Activated naive CD4-positive, alpha-beta T cell treated with Interleukin-2 at 50 U/mL for 16 hours (primary cell): ENCODE results near the gene LCP1.

ENCODE experiments used
- DNase-seq: peaks from one replicate; pipeline ENCODE4 v3.0.0-alpha.2; 2020

Gene LCP1

GRCh38 chr13:46126056-46126455, 55.9 kb downstream of the LCP1 start:
- DNase-seq = no peak

DNA sequence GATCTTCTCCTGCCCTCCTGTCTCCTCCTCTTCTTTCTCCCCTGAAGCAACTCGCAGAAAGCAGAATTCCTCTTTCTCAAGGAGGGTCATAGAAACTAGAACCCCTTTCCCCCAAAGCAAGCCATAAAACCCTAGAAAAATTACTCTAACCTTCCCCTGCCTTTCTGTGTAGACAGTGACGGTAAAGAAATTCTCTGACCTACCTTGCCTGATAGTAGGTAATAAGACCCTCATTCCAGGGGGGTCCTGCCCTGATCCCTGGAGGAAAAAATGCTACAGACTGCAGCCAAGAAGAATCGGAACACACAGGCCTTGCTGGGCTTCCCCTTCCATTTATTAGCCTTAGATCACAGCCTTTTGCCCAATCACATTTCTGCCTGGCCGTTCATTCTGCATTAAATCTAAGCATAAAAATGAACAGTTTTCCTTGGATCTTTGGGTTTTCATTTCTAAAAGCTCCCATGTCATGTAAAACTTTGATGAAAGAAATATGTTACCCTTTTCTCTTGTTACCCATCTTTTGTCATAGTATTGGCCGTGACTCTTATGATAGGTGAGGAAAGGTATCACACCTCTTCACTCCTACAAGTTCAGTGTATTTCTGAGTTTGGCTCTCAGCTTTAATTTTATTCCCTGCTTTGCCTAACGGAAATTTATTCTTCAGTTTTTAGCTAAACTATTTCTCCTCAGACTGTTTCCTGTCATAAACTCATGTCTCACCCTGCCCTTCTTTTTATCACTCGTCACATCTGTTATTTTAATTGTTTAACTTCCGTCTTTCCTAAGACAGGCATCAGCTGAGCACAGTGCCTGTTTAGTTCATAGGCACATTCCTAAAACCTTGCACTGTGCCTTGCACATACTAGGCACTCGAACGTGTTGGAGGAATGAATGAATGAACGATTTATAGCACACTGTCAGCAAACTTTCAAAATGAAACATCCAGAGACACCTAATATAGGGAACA, 56.7 kb downstream of the LCP1 start:
- DNase-seq = no peak

DNA sequence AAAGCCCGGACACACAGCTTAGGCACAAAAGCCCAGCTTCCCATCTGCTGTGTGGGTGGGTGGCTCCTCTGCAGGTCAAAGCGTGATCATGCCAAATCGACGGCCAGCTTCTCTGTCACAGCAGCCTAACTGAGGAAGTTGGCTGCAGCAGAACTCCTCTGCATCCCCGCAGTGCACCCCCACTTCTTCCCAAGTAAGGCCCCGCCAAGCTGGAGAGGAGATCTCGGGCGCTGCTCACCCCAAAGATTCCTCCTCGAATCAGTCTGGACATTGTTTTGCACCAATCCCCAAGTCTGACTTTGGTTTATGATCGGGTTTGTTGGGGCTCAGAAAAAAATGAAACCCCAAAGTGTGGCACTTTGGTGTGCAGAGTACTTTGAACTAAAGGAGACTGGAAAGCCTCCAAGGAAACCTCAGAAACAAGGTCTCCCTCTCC, 57.4 kb downstream of the LCP1 start:
- peak; percentile 22 for DNase-seq

DNA sequence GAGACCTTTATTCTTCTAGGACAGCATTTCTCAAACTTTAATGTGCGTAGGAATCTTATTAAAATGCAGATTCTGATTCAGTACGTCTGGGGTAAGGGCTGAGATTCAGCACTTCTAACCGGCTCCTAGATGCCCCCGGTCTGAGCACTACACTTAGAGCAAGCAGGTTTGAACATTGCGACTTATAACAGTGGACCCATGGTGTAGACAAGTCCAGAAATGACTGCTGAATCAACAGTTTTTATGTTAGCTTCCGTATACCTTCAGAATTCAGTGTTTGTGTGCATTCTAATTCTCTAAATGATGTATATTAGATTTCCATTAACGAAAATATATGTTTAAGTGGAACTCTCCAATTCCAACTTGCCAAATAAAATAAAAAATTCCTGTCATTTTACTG, 59.7 kb downstream of the LCP1 start:
- no peak for DNase-seq

DNA sequence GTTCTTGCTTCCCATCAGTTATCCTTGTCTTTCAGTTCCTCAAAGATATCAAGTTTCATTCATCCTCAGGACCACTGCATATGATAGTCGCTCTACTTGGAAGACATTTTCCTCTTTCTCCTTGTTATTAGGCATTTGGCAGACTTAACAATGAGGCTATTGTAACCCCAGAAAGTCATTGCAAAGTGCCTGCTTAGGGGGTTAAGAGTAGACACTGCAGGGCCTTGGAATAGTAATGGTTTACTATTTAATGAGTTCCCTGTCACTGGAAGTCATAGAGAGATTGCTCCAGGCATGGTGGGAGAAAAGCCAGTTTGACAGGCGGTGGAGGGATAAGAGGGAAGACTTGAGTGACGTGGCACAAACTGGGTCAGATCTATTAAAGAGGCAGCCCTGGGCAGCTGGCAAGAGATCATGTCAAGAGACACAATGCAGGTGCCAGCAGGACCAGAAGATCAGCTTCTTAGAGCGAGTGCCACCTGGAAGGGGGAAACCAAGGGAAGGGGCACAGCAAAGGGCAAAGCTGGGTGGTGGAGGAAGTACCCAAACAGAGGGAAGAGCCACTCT, 60.3 kb downstream of the LCP1 start:
- DNase-seq = no peak

GRCh38 chr13:46121033-46121432, 60.9 kb downstream of the LCP1 start:
- DNase-seq = no peak

DNA sequence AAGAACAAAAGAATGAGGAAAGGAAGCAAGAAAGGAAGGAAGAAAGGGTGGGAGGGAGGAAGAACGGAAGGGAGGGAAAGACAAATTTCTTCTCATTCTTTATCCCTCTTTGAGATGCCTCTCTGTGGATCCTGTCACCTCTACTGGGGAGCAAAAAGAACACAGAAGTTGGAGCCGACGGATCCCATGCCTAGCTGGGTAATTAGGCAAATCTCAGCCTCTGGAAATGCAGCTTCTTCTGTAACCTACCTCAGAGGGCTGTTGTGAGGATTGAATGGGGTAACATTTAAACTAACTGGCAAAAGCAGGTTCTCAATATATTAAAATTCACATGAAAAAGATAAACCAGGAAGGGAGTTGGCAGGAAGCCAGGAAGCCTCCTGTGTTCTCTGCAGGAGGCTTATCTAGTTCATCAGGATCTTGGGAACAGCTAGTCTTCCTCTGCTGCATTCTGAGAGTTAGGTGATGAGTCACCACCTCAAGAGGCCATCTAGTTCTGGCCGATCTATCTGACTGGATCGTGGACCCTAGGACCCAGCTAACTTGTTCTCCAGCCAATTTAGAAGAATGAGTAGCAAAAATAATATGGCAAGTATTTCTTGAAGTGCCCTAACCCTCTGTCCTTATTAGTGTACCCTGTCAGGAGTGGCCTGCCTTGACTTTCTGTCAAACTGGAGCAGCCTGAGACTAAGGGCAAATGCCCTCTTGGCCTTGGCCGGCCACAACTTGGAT, 61.9 kb downstream of the LCP1 start:
- no peak for DNase-seq

DNA sequence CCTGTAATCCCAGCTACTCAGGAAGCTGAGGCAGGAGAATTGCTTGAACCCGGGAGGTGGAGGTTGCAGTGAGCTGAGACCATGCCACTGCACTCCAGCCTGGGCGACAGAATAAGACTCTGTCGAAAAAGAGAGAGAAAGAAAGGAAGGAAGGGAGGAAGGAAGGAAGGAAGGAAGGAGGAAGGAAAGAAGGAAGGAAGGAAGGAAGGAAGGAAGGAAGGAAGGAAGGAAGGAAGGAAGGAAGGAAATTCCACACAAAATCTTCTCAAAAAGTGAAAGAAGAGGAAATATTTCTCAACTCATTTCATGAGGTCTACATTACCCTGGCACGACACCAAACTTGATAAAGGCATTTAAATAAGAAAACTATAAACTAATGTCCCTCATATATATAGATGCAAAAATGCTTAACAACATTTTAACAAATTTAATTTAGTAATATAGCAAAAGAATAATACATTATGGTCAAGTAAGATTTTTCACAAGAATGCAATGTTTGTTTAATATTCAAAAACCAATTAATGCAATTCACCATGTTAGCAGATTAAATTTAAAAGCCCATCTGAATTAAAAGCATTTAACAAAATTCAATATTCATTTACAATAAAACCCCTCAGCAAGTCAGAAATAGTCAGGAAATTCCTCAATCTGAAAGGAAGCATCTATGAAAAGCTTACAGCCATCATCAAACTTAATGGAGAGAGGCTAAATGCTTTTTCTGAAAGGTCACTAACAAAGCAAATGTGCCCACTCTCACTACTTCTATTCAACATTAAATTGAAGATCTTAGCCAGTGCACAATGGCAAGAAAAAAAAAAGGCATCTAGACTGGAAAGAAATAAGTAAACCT, 65.1 kb downstream of the LCP1 start:
- no peak for DNase-seq

DNA sequence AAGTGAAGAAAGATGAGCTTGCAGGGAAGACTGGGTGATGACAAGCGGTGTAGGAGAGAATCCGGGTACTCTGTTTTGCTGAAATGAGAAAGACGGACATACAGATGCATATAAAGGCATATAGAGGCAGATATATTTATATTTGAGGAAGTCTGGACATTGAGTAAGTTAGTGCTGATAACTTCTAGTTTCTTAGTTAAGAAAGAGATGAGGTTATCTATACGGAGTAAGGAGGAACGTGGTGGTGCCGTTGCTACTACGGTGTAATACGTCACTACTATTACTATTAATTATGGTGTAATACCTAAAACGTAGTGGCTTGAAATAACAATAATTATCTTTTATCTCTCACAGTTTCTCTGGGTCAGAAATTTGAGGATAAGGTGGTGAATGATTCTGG, 67.4 kb downstream of the LCP1 start:
- no peak for DNase-seq

- no peak for DNase-seq
These were observed 68.4 kb downstream of the LCP1 start for GRCh38 chr13:46113596-46113995.

DNA sequence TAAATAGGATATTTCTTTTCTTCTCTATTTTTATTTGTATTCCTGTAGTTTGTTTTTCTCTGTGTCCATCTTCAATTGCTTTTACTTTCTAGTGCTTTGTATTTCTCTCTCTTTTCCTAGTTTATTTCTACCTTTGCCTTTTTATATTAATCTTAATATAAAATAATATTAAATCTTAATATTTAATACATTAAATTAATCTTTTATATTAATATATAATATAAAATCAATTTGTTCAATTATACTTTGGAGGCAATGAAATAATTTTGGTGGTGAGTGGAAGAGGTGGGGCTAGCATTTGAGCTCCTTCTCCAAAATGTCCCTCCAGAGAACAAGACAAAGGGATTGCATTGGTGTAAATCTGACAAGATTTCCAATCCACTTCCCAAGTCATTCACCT, 70.8 kb downstream of the LCP1 start:
- no peak for DNase-seq

DNA sequence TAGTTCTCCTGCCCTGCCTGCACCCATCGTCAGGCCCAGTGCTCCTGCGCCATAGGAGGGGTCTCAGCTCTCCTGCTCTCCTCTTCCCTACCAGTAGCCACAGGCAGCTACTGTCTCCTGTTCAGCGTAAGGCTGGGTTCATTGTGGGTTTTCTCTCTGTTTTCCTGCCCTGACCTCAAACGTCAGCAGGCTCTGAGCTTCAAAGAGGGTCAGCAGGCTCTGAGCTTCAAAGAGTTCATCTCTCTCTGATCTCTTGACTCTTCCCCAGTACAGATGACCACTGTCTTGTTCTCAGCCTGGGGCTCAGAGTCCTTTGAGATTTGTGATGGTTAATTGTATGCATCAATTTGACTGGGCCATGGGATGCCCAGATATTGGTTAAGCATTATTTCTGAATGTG, 72.5 kb downstream of the LCP1 start:
- no peak for DNase-seq

- no peak for DNase-seq
These were observed 75.1 kb downstream of the LCP1 start for GRCh38 chr13:46106839-46107371.

- DNase-seq = no peak
These were observed 77.1 kb downstream of the LCP1 start, which contains the start of gene CPB2 for GRCh38 chr13:46104868-46105267. Gene CPB2 (minus strand): TSS chr13:46105033. CDS start chr13:46105009, 24 bp downstream.

GRCh38 chr13:46103037-46103436, 78.9 kb downstream of the LCP1 start:
- no peak for DNase-seq

DNA sequence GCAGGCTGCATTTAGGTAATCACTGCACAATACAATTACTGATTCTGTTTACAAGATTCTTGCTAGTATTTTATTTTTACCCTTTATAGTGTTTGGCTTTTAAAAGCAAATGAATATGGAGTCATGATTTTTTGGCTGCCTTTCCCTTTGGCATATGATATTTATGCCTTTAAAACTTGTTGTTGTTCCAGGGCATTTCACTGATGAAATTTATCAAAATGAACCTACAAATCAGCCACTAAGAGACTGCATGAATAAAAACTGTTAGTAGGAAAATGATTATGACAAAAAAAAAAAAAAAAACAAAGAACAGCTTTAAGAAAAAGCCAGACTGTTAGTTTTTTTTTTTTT, 79.7 kb downstream of the LCP1 start:
- DNase-seq = no peak

GRCh38 chr13:46101484-46102254, 80.3 kb downstream of the LCP1 start:
- DNase-seq = no peak

DNA sequence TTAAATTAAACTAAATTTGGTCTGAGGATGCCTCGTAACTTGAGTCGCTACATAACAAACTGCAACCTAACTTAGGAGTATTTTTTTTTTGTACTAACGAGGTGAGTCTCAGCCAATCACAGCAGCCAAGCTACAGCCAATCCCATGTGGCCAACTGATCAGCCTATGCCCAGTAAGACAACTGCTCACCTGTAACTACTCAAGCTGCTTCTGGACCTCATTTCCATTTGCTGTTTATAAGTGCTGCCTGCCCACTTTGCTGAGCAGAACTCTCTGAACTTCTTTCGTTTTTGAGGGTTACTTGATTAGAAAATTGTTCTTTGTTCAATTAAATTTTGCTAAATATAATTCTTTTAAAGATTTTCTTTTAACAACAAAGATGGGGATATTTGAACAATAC, 81.0 kb downstream of the LCP1 start:
- DNase-seq = no peak

- DNase-seq = no peak
These were observed 81.7 kb downstream of the LCP1 start for GRCh38 chr13:46100191-46100815.

DNA sequence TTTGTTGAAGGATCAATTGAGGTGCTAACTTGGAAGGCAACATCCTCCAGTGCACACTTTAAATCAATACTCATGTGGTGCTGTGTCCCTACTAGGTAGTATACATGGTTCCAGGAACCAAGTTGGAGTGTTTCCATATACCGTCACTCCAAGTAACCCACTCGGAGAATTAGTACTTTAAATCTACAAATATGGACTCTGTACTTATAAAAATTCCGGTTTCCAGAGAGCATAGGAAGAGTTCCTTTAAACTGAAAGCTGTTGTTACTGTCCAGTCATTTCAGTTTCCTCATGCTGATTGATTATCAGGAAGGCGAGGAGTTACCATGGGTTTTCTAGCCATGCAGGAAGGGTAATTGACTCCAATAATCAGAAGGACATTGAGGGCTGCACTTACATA, 84.3 kb downstream of the LCP1 start:
- DNase-seq = no peak

- no peak for DNase-seq
These were observed 85.0 kb downstream of the LCP1 start for GRCh38 chr13:46097015-46097414.
